HFF-Myc (cell line): ENCODE data around the gene ANO1.

Experiments
- DNase-seq: peaks from one replicate; pipeline ENCODE4 v3.0.0-alpha.2; 2011; ENCODE audit warnings: low read depth; ENCODE audit errors: extremely low read depth
- H3K4me3 ChIP-seq: replicated peaks from 2 replicates; pipeline ENCODE4 v1.5.1; 2011; ENCODE audit warnings: low read depth, mild to moderate bottlenecking, control low read depth, low read length
- TF ChIP-seq, protein P1 (sequence below): IDR thresholded peaks from 2 replicates; pipeline ENCODE4 v1.5.1; 2012; ENCODE audit warnings: mild to moderate bottlenecking, low read depth, low read length, control low read depth; ENCODE audit errors: missing control alignments

ANO1 gene

GRCh38 chr11:70066628-70067027 lies 11.5 kb upstream of the ANO1 start:
- TF ChIP-seq, protein P1, sequence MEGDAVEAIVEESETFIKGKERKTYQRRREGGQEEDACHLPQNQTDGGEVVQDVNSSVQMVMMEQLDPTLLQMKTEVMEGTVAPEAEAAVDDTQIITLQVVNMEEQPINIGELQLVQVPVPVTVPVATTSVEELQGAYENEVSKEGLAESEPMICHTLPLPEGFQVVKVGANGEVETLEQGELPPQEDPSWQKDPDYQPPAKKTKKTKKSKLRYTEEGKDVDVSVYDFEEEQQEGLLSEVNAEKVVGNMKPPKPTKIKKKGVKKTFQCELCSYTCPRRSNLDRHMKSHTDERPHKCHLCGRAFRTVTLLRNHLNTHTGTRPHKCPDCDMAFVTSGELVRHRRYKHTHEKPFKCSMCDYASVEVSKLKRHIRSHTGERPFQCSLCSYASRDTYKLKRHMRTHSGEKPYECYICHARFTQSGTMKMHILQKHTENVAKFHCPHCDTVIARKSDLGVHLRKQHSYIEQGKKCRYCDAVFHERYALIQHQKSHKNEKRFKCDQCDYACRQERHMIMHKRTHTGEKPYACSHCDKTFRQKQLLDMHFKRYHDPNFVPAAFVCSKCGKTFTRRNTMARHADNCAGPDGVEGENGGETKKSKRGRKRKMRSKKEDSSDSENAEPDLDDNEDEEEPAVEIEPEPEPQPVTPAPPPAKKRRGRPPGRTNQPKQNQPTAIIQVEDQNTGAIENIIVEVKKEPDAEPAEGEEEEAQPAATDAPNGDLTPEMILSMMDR, result no peak
- DNase-seq, result no peak
- no peak overlapping the region for H3K4me3 ChIP-seq

DNA sequence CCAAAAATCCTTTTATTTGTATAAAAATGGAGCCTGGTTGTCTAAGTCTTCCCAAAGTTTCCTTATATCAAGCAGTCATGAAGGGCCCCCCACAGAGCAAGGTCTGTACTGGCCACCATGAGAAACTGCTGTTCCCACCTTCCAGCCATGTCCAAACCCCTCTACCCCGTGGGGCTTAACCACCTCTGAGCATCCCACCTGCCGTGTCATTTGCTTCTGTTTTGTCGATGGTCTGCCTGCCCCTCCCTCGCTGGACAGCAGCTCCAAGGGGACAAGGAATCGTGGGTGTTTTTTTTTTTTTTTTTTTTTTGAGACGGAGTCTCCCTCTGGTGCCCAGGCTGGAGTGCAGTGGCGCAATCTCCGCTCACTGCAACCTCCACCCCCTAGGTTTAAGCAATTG lies 11.1 kb upstream of the ANO1 start:
- H3K4me3 ChIP-seq, result no peak overlapping the region
- TF ChIP-seq, protein P1, result no peak
- no peak for DNase-seq

DNA sequence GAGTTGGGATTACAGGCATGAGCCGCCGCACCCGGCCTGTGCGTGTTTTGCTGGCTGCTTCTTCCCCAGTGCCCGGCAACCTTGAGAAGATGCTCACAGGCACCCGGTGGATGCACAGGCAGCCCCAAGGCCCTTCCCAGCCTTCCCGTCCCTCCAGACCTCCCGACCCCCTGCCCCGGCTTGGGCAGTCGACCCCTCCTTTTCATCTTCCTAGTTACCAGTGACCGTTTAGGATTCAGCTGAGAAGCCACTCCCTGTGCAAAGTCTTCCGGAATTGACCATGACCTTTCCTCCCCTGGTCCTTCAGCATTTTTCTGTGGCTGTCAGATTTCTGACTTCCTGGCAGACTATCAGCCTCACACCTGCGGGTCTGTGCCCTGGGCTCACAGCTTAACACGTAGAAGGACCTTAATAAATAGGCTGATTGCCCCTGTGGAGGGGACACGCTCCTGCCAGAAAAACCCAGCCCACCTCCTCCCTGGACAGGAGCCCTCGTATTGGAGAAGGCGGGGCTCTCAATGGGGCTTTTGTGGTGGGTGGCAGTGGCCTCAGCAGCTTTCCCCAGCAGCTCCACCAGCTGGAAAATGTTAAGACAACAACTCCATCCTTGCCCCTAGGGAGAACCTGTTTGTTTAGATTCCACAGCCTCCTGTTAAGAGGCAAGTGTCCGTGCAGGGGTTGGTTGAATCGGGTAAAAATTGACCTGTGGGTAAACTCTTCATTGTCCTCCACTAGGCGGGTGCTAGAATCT lies 10.4 kb upstream of the ANO1 start:
- TF ChIP-seq, protein P1, result no peak
- DNase-seq, result no peak
- H3K4me3 ChIP-seq, result no peak overlapping the region

- TF ChIP-seq, protein P1, result no peak
- H3K4me3 ChIP-seq, result no peak overlapping the region
- no peak for DNase-seq
Observed at GRCh38 chr11:70068345-70068744, 9.8 kb upstream of the ANO1 start.

- no peak for DNase-seq
- H3K4me3 ChIP-seq, result no peak overlapping the region
- TF ChIP-seq, protein P1, result no peak
Observed at GRCh38 chr11:70068950-70069349, 9.2 kb upstream of the ANO1 start.

- DNase-seq, result no peak
- TF ChIP-seq, protein P1, result no peak
- no peak overlapping the region for H3K4me3 ChIP-seq
Observed at GRCh38 chr11:70070706-70071105, 7.4 kb upstream of the ANO1 start.

DNA sequence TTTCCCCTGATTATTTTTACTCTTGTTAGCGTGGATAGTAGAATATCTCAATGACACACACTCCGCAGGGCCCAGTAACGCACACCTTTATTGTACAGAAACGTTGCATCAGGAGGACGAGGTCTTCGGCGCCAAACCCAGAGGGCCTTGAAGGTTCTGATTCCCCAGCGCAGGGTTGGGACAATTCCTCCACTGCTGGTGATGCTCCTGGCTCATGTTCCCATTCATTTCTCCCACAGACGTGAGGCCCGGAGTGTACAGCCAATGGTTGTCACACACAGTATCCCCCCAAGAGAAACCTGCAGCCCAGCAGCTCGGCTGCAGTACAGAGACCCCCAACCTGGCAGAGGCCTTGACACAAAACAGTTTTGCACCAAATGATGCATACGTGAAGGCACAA lies 6.1 kb upstream of the ANO1 start:
- TF ChIP-seq, protein P1, result no peak

More for the DNA sequence above, 6.1 kb upstream of the ANO1 start:
- H3K4me3 ChIP-seq, result no peak overlapping the region
- DNase-seq, result no peak
